SJCRH30 (cell line): Measurements from ENCODE around the gene MED25. TPM values are rescaled to one million over a fixed set of nuclear protein-coding genes. Genes with fewer than 3 reads are reported as not detected.

Source experiments
- DNase-seq, 2 experiments: peaks; one replicate each; pipeline ENCODE4 v3.0.0-alpha.2; 2015 to 2020
- H3K27ac ChIP-seq: fragments of 250-450 bp; sonication (Bioruptor Pico); 2 replicates; pipeline ENCODE4 v1.5.1; 2020; ENCODE audit warnings: mild to moderate bottlenecking, moderate library complexity
- H3K27me3 ChIP-seq: fragments of 250-450 bp; sonication (Bioruptor Pico); 2 replicates; pipeline ENCODE4 v1.5.1; 2020; ENCODE audit warnings: mild to moderate bottlenecking, moderate library complexity
- H3K36me3 ChIP-seq: fragments of 250-450 bp; sonication (Bioruptor Pico); 2 replicates; pipeline ENCODE4 v1.5.1; 2020; ENCODE audit warnings: mild to moderate bottlenecking, moderate library complexity
- H3K4me1 ChIP-seq: fragments of 250-450 bp; sonication (Bioruptor Pico); 2 replicates; pipeline ENCODE4 v1.5.1; 2020; ENCODE audit warnings: mild to moderate bottlenecking, moderate library complexity
- H3K4me3 ChIP-seq: fragments of 250-450 bp; sonication (Bioruptor Pico); 2 replicates; pipeline ENCODE4 v1.5.1; 2020; ENCODE audit warnings: mild to moderate bottlenecking, moderate library complexity
- H3K9me3 ChIP-seq: fragments of 250-450 bp; sonication (Bioruptor Pico); replicated peaks from 2 replicates; pipeline ENCODE4 v1.5.1; 2020; ENCODE audit warnings: mild to moderate bottlenecking, moderate library complexity
- total RNA-seq: library from RNA; depleted of rRNA; stranded (reverse); fragments of >200 nt; shearing (Covaris generic); gene quantifications from 2 replicates; pipeline ENCODE4 v1.2.3, GENCODE V29; 2014; rRNA removed

Gene MED25
- 22.2 and 27.4 TPM in 2 replicates for total RNA-seq

GRCh38 chr19:49817964-49818648 is at the start of gene MED25:
TSS of gene MED25 (plus strand) at chr19:49818289. CDS start at chr19:49818342, 53 bp downstream.
- H3K27ac ChIP-seq = peak within 1 kb of the TSS; percentile 73
- peaks cover 3% of the 10 kb centered on the region; the same call in 1 of the 2 replicates for H3K4me1 ChIP-seq
- H3K4me3 ChIP-seq = peak within 1 kb of the TSS; percentile 89
- peak; percentile 84 to 88 for DNase-seq
- H3K36me3 ChIP-seq = no peaks in the 10 kb centered on the region
- no peaks in the 10 kb centered on the region for H3K9me3 ChIP-seq
- H3K27me3 ChIP-seq = no peaks in the 10 kb centered on the region

GRCh38 chr19:49770529-49770928 is 47.6 kb upstream of the MED25 start:
- no peak for DNase-seq
- Histone ChIP-seq H3K9me3 (no peaks in the 10 kb centered on the region), H3K4me1 (0 out of 2 replicates have a peak, but pooled peaks cover 4% of the 10 kb centered on the region), H3K4me3 (no peak overlapping the region), H3K36me3 (no peaks in the 10 kb centered on the region; the same call in 1 of the 2 replicates), H3K27ac (no peak overlapping the region), H3K27me3 (no peaks in the 10 kb centered on the region)

- Histone ChIP-seq H3K4me1 (0 out of 2 replicates have a peak, but pooled peaks cover 3% of the 10 kb centered on the region), H3K36me3 (peaks cover 3% of the 10 kb centered on the region; the same call in 1 of the 2 replicates), H3K27me3 (no peaks in the 10 kb centered on the region), H3K27ac (no peak overlapping the region), H3K9me3 (no peaks in the 10 kb centered on the region), H3K4me3 (no peak overlapping the region)
- no peak for DNase-seq
These were observed 46.4 kb upstream of the MED25 start for GRCh38 chr19:49771674-49772139.

- Histone ChIP-seq H3K36me3 (peaks cover 3% of the 10 kb centered on the region; the same call in 1 of the 2 replicates), H3K9me3 (no peaks in the 10 kb centered on the region), H3K4me1 (0 out of 2 replicates have a peak, but pooled peaks cover 1% of the 10 kb centered on the region), H3K4me3 (no peak overlapping the region), H3K27me3 (no peaks in the 10 kb centered on the region), H3K27ac (no peak overlapping the region)
- no peak for DNase-seq
These were observed 45.1 kb upstream of the MED25 start for GRCh38 chr19:49772850-49773432.

- no peak overlapping the region for H3K4me3 ChIP-seq
These were observed 44.3 kb upstream of the MED25 start for GRCh38 chr19:49773663-49774350.

GRCh38 chr19:49774969-49775368 is 43.1 kb upstream of the MED25 start:
- Histone ChIP-seq H3K9me3 (no peaks in the 10 kb centered on the region), H3K36me3 (0 out of 2 replicates have a peak, but pooled peaks cover 3% of the 10 kb centered on the region), H3K27ac (no peak overlapping the region), H3K4me3 (no peak overlapping the region), H3K27me3 (no peaks in the 10 kb centered on the region), H3K4me1 (no peaks in the 10 kb centered on the region)
- no peak for DNase-seq

More at GRCh38 chr19:49773663-49774350, 44.3 kb upstream of the MED25 start:
- DNase-seq = no peak
- no peaks in the 10 kb centered on the region for H3K27me3 ChIP-seq
- no peak overlapping the region for H3K27ac ChIP-seq
- H3K9me3 ChIP-seq = no peaks in the 10 kb centered on the region
- peaks cover 3% of the 10 kb centered on the region; the same call in 1 of the 2 replicates for H3K36me3 ChIP-seq
- no peaks in the 10 kb centered on the region for H3K4me1 ChIP-seq

GRCh38 chr19:49775742-49776370 is 42.2 kb upstream of the MED25 start:
- H3K27ac ChIP-seq = no peak overlapping the region
- DNase-seq = no peak
- no peak overlapping the region for H3K4me3 ChIP-seq
- 0 out of 2 replicates have a peak, but pooled peaks cover 3% of the 10 kb centered on the region for H3K36me3 ChIP-seq
- no peaks in the 10 kb centered on the region for H3K9me3 ChIP-seq
- H3K4me1 ChIP-seq = no peaks in the 10 kb centered on the region
- no peaks in the 10 kb centered on the region for H3K27me3 ChIP-seq

- H3K27me3 ChIP-seq = no peaks in the 10 kb centered on the region
- no peaks in the 10 kb centered on the region for H3K4me1 ChIP-seq
- no peaks in the 10 kb centered on the region for H3K9me3 ChIP-seq
- no peak overlapping the region for H3K27ac ChIP-seq
- DNase-seq = no peak
- no peak overlapping the region for H3K4me3 ChIP-seq
- 0 out of 2 replicates have a peak, but pooled peaks cover 3% of the 10 kb centered on the region for H3K36me3 ChIP-seq
These were observed 41.7 kb upstream of the MED25 start for GRCh38 chr19:49776371-49776764.

- no peaks in the 10 kb centered on the region for H3K27me3 ChIP-seq
- no peaks in the 10 kb centered on the region for H3K4me1 ChIP-seq
- no peak overlapping the region for H3K4me3 ChIP-seq
- H3K27ac ChIP-seq = no peak overlapping the region
- H3K36me3 ChIP-seq = peaks cover 12% of the 10 kb centered on the region
- DNase-seq = no peak
- no peaks in the 10 kb centered on the region for H3K9me3 ChIP-seq
These were observed 38.1 kb upstream of the MED25 start for GRCh38 chr19:49779731-49780555.

GRCh38 chr19:49780861-49781260 is 37.2 kb upstream of the MED25 start:
- H3K27ac ChIP-seq = no peak overlapping the region
- peaks cover 12% of the 10 kb centered on the region for H3K36me3 ChIP-seq
- H3K27me3 ChIP-seq = no peaks in the 10 kb centered on the region
- H3K9me3 ChIP-seq = no peaks in the 10 kb centered on the region
- H3K4me3 ChIP-seq = no peak overlapping the region
- no peak for DNase-seq
- H3K4me1 ChIP-seq = no peaks in the 10 kb centered on the region

GRCh38 chr19:49781394-49781793 is 36.7 kb upstream of the MED25 start:
- Histone ChIP-seq H3K27ac (no peak overlapping the region), H3K9me3 (no peaks in the 10 kb centered on the region), H3K27me3 (no peaks in the 10 kb centered on the region), H3K4me1 (no peaks in the 10 kb centered on the region; the same call in 1 of the 2 replicates), H3K4me3 (no peak overlapping the region), H3K36me3 (peaks cover 10% of the 10 kb centered on the region)
- no peak for DNase-seq

GRCh38 chr19:49782515-49782914 is 35.6 kb upstream of the MED25 start:
- DNase-seq = no peak
- H3K4me3 ChIP-seq = no peak overlapping the region
- no peaks in the 10 kb centered on the region for H3K9me3 ChIP-seq
- no peak overlapping the region for H3K27ac ChIP-seq
- peaks cover 9% of the 10 kb centered on the region for H3K36me3 ChIP-seq
- H3K4me1 ChIP-seq = peaks cover 3% of the 10 kb centered on the region; the same call in 1 of the 2 replicates
- H3K27me3 ChIP-seq = no peaks in the 10 kb centered on the region

GRCh38 chr19:49786376-49786820 is 31.7 kb upstream of the MED25 start:
- peaks cover 21% of the 10 kb centered on the region for H3K36me3 ChIP-seq

GRCh38 chr19:49787746-49788145 is 30.3 kb upstream of the MED25 start:
- Histone ChIP-seq H3K27ac (no peak overlapping the region), H3K4me1 (peaks cover 3% of the 10 kb centered on the region; the same call in 1 of the 2 replicates), H3K9me3 (no peaks in the 10 kb centered on the region), H3K4me3 (no peak overlapping the region), H3K36me3 (peaks cover 15% of the 10 kb centered on the region), H3K27me3 (no peaks in the 10 kb centered on the region)
- DNase-seq = no peak

More at GRCh38 chr19:49786376-49786820, 31.7 kb upstream of the MED25 start:
- H3K4me1 ChIP-seq = peaks cover 3% of the 10 kb centered on the region; the same call in 1 of the 2 replicates
- peak; percentile 24 to 43 for DNase-seq
- no peak overlapping the region for H3K4me3 ChIP-seq
- H3K9me3 ChIP-seq = no peaks in the 10 kb centered on the region
- no peak overlapping the region for H3K27ac ChIP-seq
- H3K27me3 ChIP-seq = no peaks in the 10 kb centered on the region
